ENCODE data around the gene KLLN.
A peak's percentile ranks its signal among the peaks of the same experiment; 100 is the strongest.
"Not testable (repeated sequence)": the region's sequence is repeated elsewhere in the genome, so short reads cannot be mapped to it uniquely, and the experiment has no call there.

The KLLN gene

GRCh38 chr10:87866412-87866974, 3.2 kb upstream of the KLLN start:
- no peak for DNase-seq (ENCODE audit: low read depth)

GRCh38 chr10:87865241-87865881, 2.0 kb upstream of the KLLN start:
- DNase-seq (ENCODE audit: low read depth): no peak

DNA sequence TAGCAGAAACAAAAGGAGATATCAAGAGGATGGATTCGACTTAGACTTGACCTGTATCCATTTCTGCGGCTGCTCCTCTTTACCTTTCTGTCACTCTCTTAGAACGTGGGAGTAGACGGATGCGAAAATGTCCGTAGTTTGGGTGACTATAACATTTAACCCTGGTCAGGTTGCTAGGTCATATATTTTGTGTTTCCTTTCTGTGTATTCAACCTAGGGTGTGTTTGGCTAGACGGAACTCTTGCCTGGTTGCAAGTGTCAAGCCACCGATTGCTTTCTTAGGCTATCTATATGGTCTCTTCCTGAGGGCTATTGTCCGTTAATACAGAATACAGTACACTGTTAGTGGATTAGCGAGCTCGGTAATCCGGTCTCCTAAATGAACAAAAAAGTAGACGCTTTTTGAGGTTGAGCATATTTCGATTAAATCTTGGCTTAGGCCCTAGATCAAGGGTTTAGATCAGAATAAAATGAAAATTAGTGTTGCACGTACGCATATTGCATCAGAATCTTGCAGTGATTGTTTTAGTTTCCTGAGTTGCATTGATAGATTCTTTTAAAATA, 1.2 kb upstream of the KLLN start:
- DNase-seq (ENCODE audit: low read depth): no peak

- peak; percentile 9 for DNase-seq (ENCODE audit: low read depth)
Measured at GRCh38 chr10:87863951-87864495, 690 bp upstream of the KLLN start.

- peak; percentile 58 for DNase-seq (ENCODE audit: low read depth)
Measured at GRCh38 chr10:87862679-87863052, 667 bp downstream of the KLLN start.

- peak; percentile 87 for DNase-seq (ENCODE audit: low read depth)
Measured at GRCh38 chr10:87861953-87862678, 1.2 kb downstream of the KLLN start.

- peak; percentile 1 for DNase-seq (ENCODE audit: low read depth)
Measured at GRCh38 chr10:87861566-87861952, 1.8 kb downstream of the KLLN start.

GRCh38 chr10:87860816-87861403, 2.4 kb downstream of the KLLN start:
- DNase-seq (ENCODE audit: low read depth): no peak

DNA sequence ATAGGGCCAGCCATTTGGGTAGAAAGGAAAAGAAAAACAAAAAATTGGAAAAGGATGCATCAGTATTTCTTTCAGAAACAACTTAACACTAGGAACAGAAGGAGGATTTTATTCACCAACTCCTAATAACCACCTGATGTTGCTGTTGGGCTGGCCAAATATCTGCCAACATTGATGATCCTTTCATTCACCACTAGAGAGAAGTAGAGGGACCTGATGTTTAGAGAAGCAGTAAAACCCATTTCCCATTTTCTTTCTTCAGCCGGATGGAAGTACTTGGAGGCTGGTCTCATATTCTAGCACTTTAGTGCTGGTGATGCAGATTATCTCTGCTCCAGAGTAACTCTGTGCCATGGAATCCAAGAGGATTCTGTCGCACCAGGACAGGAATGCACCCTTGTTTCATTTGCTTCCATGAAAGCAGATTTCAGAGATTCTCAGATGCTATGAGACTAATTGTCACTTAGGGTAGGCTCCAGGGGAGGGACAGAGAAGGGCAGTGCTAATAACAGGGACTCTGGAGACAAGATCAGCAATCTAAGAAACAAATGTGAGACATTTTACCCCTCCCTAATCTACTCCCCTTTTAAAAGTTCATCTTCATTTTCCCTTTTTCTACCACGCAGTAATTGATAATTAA, 3.1 kb downstream of the KLLN start:
- DNase-seq (ENCODE audit: low read depth): peak; percentile 5

DNA sequence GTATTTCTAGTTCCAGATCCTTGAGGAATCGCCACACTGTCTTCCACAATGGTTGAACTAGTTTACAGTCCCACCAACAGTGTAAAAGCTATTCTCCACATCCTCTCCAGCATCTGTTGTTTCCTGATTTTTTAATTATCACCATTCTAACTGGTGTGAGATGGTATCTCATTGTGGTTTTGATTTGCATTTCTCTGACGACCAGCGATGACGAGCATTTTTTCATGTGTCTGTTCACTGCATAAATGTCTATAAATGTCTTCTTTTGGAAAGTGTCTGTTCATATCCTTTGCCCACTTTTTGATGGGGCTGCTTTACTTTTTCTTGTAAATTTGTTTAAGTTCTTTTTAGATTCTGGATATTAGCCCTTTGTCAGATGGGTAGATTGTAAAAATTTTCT, 7.7 kb downstream of the KLLN start:
- not testable (repeated sequence) for DNase-seq (ENCODE audit: low read depth)

DNA sequence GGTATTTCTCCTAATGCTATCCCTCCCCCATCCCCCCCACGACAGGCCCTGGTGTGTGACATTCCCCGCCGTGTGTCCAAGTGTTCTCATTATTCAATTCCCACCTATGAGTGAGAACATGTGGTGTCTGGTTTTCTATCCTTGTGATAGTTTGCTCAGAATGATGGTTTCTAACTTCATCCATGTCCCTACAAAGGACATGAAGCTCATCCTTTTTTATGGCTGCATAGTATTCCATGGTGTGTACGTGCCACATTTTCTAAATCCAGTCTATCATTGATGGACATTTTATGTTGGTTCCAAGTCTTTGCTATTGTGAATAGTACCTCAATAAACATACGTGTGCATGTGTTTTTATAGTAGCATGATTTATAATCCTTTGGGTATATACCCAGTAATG, 8.1 kb downstream of the KLLN start:
- DNase-seq (ENCODE audit: low read depth): not testable (repeated sequence)

DNA sequence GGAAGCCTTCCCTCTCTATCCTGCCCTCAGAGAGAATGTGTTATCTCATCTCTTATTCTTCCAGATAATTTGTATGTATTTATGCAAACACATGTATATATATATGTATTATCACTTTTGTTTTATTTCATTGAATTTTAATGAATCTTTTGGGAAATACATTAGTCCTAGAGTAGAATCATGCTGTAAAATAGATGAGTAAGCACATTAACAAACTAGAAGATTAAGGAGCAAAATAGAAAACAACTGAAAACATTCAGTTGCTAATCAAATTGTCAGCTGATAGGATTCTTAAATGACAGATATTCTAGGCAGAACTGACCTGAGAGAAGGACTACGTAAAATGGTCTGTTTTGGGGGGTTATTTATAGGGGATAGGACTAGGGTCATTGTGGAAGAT, 11.2 kb downstream of the KLLN start:
- no peak for DNase-seq (ENCODE audit: low read depth)

GRCh38 chr10:87850742-87851205, 12.6 kb downstream of the KLLN start:
- peak; percentile 7 for DNase-seq (ENCODE audit: low read depth)

DNA sequence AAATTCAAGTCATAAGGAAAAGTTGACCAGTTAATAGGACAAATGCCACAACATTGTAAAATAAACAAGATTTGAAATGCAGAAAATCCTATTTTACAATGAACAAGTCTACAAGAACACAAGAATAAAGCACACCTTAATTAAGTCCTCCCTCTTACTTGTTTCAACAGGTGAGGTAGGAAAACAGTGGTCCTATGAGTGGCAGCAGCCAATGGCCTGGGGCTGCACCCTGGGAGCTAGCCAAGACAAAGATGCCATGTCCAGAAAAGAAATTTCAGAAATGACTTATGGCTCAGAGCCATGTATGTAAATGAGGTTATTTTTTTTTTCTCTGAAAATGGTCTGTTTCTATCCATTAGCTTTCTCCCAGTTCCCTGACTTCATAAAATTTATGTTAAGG, 14.3 kb downstream of the KLLN start:
- DNase-seq (ENCODE audit: low read depth): no peak

DNA sequence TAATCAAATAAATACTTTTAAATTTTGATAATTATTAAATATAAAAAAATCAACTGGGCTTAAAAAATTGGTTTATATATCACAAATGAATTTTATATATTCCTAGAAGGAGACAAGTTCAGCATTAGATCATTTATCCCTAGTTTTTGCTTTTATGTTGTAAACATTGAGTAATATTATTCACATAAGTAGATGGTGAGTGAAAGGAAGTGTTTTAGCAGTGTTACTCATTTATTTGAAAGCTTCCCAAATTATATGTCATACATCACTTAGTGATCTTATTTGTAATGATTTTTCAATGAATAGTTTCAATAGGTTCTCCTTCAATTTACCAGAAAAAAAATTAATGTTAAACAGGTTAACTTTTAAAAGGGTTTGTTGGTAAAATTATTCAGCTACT, 15.8 kb downstream of the KLLN start:
- DNase-seq (ENCODE audit: low read depth): no peak

- DNase-seq (ENCODE audit: low read depth): not testable (repeated sequence)
Measured at GRCh38 chr10:87846711-87847110, 16.6 kb downstream of the KLLN start.

DNA sequence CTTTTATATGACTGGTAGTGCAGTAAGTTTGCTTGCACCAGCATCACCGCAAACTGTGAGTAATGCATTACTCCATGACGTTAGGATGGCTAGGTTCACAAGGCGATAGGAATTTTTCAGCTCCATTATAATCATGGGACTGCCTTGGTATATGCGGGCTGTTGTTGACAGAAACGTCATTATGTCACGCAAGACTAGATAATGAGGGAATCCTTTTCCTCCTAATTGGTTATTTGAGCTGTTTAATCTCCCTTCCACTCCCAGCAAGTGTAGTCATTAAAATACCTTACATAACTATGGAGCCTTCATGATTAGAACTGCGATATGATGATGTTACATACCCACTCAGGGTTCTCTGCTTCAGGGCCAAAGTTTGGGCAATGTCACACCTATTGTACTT, 17.3 kb downstream of the KLLN start:
- no peak for DNase-seq (ENCODE audit: low read depth)

- DNase-seq (ENCODE audit: low read depth): no peak
Measured at GRCh38 chr10:87845624-87845998, 17.7 kb downstream of the KLLN start.

DNA sequence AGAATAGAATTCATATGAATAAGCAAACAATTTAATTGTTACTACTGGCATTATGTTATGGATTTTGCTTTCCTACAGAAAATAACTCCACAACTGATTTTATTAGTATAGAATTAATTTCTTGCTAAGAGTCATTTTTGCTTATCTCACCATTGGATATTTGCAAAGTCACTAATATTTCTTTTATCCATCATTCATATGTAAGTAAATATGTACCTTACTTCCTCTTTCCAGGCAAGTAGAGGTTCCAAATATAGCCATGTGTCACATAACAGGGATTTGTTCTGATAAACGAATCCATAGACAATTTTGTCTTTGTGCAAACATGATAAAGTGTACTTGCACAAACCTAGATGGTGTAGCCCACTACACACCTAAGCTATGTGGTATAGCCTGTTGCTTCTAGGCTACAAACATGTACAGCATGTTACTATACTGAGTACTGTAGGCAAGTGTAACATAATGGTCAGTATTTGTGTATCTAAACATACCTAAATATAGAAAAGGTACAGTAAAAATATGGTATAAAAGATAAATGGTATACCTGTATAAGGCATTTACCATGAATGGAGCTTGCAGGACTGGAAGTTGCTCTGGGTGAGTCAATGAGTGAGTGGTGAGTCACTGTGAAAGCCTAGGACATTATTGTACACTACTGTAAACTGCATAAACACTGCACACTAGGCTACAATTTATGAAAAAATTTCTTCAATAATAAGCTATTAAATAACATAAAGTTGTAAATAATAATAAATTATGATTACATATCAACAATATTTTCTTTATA, 18.3 kb downstream of the KLLN start:
- no peak for DNase-seq (ENCODE audit: low read depth)

GRCh38 chr10:87843714-87844113, 19.6 kb downstream of the KLLN start:
- DNase-seq (ENCODE audit: low read depth): no peak
